Activated CD8-positive, alpha-beta memory T cell treated with anti-CD3 and anti-CD28 coated beads for 36 hours (primary cell): ENCODE data around the gene EPRS1. TPM values are rescaled to one million over a fixed set of nuclear protein-coding genes. Genes with fewer than 3 reads are reported as not detected.
"Not testable (repeated sequence)": the region's sequence is repeated elsewhere in the genome, so short reads cannot be mapped to it uniquely, and the experiment has no call there.

Source experiments
- CTCF ChIA-PET: fragments of 350-600 bp; sonication (Branson Sonifier 250); formaldehyde crosslinking; loops from one replicate; lab custom pipeline; 2021; ENCODE audit warnings: antibody characterized with exemption; lab: Charles Lee
- POLR2A ChIA-PET: fragments of 350-600 bp; sonication (Branson Sonifier 250); formaldehyde crosslinking; loops from one replicate; lab custom pipeline; 2021; ENCODE audit warnings: antibody characterized with exemption; lab: Charles Lee
- total RNA-seq, 2 experiments: library from RNA; stranded (reverse); gene quantifications; one replicate each; pipeline ENCODE4 v1.2.3, GENCODE V29; 2021

Gene EPRS1
- total RNA-seq, 2 experiments from 2014 or later: 219 to 232 TPM

DNA sequence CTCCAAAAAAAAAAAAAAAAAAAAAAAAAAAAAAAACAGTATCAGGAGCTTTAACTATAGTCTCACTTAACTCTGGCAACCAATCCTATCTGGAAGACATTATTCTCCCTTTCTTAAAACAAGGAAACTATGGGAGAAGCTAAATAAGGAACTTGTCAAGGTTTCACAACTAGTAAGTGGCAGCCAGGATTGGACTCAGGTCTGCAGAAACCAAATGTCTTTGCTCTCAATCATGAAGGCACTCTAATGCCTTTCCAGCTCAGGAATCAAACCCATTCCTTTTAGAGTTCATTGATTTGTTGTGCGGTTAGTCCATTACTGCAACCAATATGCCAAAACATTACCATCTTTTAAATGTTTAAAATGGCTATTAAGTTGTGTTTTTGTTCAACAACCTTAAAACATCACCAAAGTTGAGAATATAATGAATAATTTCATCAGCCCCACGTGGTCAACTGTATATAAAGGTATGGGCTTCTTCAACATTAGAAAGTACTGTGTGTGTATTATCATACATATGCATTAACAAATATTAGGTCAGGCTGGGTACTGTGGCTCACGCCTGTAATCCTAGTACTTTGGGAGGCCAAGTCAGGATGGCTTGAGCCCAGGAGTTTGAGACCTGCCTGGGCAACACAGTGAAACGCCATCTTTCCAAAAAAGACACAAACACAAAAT lies 1.5 kb downstream of the EPRS1 start:
- POLR2A ChIA-PET: interaction anchor here (0.6 to 0.7 kb wide), 2 partner anchors 24 to 45 kb away, joined by 3 to 4 read pairs; no protein-coding TSS in a partner anchor

DNA sequence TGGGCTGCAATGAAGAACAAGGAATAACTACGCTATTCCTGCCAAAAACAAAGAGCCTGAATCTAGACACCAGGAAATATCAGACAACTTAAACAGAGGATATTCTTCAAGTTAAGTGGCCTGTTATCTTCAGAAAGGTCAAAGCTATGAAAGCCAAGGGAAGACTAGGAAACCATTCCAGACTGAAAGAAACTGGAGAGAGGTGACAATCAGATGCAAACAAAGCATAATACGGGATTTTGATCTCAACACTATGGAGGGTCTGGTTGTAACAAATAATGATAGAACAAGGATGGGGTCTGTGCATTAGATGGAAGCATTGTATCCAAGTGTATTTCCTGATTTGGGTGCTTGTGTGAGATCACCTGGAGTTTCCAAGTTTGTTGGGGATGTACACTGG lies 2.7 kb downstream of the EPRS1 start:
- ChIA-PET POLR2A (no interaction called here), CTCF (no interaction called here)

More for the DNA sequence above, 1.5 kb downstream of the EPRS1 start:
- CTCF ChIA-PET: interaction anchor here (0.5 kb wide), 1 partner anchor 46 kb away, joined by 3 read pairs; no protein-coding TSS in a partner anchor

- POLR2A ChIA-PET: interaction anchor here (0.7 kb wide), 1 partner anchor 96 kb away, joined by 4 read pairs; no protein-coding TSS in a partner anchor
- CTCF ChIA-PET: no interaction called here
These were observed 6.2 kb downstream of the EPRS1 start for GRCh38 chr1:220040028-220040596.

GRCh38 chr1:220038640-220039039 lies 7.7 kb downstream of the EPRS1 start:
- POLR2A ChIA-PET: no interaction called here
- CTCF ChIA-PET: no interaction called here

DNA sequence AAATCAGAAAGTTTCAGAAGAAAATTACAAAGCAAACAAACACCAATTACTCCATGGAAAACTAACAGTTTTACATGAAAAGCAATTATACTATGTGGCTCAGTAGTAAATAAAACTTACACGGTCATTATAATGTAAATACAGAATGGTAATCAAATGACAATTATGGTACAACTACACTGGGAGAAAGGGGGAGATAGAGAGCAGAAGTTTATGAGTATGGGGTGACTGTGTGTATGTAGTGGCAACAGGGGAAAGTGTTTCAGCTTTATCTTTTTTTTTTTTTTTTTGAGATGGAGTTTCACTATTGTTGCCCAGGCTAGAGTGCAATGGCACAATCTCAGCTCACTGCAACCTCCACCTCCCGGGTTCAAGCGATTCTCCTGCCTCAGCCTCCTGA lies 8.5 kb downstream of the EPRS1 start:
- CTCF ChIA-PET: not testable (repeated sequence)
- POLR2A ChIA-PET: interaction anchor here (0.6 kb wide), 2 partner anchors 73 to 170 kb away, joined by 3 read pairs; no protein-coding TSS in a partner anchor

GRCh38 chr1:220032911-220033310 lies 13.4 kb downstream of the EPRS1 start:
- CTCF ChIA-PET: no interaction called here
- POLR2A ChIA-PET: no interaction called here

- ChIA-PET POLR2A (no interaction called here), CTCF (no interaction called here)
These were observed 15.0 kb downstream of the EPRS1 start for GRCh38 chr1:220031287-220031686.

GRCh38 chr1:220028346-220028895 lies 17.9 kb downstream of the EPRS1 start:
- POLR2A ChIA-PET: no interaction called here
- CTCF ChIA-PET: no interaction called here

- CTCF ChIA-PET: no interaction called here
- POLR2A ChIA-PET: no interaction called here
These were observed 27.2 kb downstream of the EPRS1 start for GRCh38 chr1:220019071-220019470.

GRCh38 chr1:220013497-220013896 lies 32.8 kb downstream of the EPRS1 start:
- CTCF ChIA-PET: interaction anchor here (0.6 kb wide), 1 partner anchor 42 kb away, joined by 3 read pairs; no protein-coding TSS in a partner anchor
- POLR2A ChIA-PET: no interaction called here

DNA sequence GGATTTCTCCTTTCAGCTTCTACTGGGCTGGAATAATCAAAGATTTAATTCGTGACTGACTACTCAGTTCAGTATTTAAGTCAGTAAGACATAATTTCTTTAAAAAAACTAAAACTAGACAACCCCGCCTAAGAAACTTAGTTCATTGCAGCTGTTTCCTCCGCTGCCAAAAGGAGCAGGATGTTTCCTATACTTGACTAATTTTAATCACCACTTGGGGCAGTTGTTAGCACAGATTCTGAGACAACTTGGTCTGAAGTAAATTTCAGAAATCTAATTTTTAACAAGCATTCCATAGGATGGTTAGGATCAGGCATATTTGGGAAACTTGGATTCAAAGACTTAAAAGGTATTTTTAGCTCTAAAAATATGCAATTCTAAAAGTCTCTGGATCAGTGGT lies 34.0 kb downstream of the EPRS1 start:
- ChIA-PET POLR2A (interaction anchor here (0.6 kb wide), 1 partner anchor 20 kb away, joined by 3 read pairs; no protein-coding TSS in a partner anchor), CTCF (interaction anchor here (0.5 kb wide), 1 partner anchor 30 kb away, joined by 3 read pairs; no protein-coding TSS in a partner anchor)

GRCh38 chr1:220011620-220012019 lies 34.7 kb downstream of the EPRS1 start:
- ChIA-PET CTCF (interaction anchor here (0.5 kb wide), 1 partner anchor 31 kb away, joined by 3 read pairs; no protein-coding TSS in a partner anchor), POLR2A (interaction anchor here (0.6 kb wide), 1 partner anchor 21 kb away, joined by 3 read pairs; no protein-coding TSS in a partner anchor)

DNA sequence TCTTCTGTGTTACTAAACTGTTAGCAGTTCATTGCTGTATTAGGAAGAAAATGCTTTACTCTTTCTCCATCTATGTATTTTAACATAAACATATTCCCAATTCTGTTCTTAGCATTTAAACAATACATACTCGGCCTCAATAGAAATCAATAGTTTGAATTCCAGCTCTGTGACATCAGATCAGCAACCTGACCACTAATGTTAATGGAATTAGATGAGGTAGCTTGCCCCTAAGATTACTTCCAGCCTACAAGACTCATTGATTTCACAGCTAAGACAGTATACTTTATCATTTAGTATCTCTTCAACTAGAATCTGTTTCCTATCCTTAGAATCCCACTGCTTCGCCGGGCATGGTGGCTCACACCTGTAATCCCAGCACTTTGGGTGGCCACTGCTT lies 38.9 kb downstream of the EPRS1 start:
- ChIA-PET CTCF (no interaction called here), POLR2A (no interaction called here)

DNA sequence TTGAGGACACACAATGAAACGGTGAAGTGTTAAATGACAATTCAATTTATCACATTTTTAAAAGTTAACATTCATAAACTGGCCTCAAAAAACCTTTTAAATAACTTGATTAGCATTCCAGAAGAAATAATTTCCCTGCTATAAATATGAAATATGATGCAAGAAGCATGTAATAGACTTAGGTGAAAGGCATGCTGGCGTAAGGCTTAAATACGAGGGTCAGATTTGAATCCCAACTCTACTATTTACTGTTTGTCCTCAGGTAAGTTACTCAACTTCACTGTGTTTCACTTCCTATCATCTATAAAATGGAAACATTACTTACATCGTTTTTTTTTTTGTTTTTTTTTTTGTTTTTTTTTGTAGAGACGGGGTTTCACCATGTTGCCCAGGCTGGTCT lies 40.8 kb downstream of the EPRS1 start:
- ChIA-PET POLR2A (no interaction called here), CTCF (no interaction called here)

- CTCF ChIA-PET: no interaction called here
- POLR2A ChIA-PET: interaction anchor here (0.5 kb wide), 1 partner anchor 85 kb away, joined by 3 read pairs; no protein-coding TSS in a partner anchor
These were observed 42.5 kb downstream of the EPRS1 start for GRCh38 chr1:220003610-220004299.

GRCh38 chr1:220003015-220003414 lies 43.3 kb downstream of the EPRS1 start:
- POLR2A ChIA-PET: no interaction called here
- CTCF ChIA-PET: no interaction called here

- CTCF ChIA-PET: no interaction called here
- POLR2A ChIA-PET: no interaction called here
These were observed 45.2 kb downstream of the EPRS1 start for GRCh38 chr1:220001095-220001501.

DNA sequence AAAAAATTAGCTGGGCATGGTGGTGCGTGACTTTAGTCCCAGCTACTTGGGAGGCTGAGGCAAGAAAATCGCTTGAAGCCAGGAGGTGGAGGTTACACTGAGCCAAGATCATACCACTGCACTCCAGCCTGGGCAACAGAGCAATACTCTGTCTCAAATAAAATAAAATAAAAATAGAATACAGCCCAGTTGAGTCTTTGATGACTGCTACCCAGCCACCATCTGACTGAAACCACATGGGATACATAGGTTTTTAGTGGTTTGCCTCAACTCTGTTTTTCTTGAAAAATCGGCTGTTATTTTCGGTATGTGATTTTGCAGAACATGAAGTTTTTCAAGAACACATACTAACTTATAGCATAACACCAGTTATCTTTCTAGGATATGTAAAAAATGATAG lies 46.5 kb downstream of the EPRS1 start:
- ChIA-PET CTCF (interaction anchor here (0.6 kb wide), 1 partner anchor 26 kb away, joined by 3 read pairs; no protein-coding TSS in a partner anchor), POLR2A (no interaction called here)
